Smooth muscle cell (in vitro differentiated cells): ENCODE measurements around the gene IQSEC2. TPM values are rescaled to one million over a fixed set of nuclear protein-coding genes. Genes with fewer than 3 reads are reported as not detected.
A peak's percentile ranks its signal among the peaks of the same experiment; 100 is the strongest.

Source experiments
- DNase-seq: peaks from one replicate; lab custom pipeline; 2025; ENCODE audit not compliant: unreplicated experiment; lab: John Stamatoyannopoulos, UW
- H2AFZ ChIP-seq: fragments of 200-600 bp; sonication (generic); 2 replicates; pipeline ENCODE4 v1.6.0; 2016; ENCODE audit warnings: antibody characterized with exemption, low read depth, mild to moderate bottlenecking
- H3F3A ChIP-seq: fragments of 200-600 bp; sonication (generic); 2 replicates; pipeline ENCODE4 v1.6.0; 2017; ENCODE audit warnings: antibody characterized with exemption, low read depth
- H3K27ac ChIP-seq: fragments of 200-600 bp; sonication (generic); 2 replicates; pipeline ENCODE4 v1.5.1; 2016; ENCODE audit warnings: low read depth, mild to moderate bottlenecking
- H3K27me3 ChIP-seq: fragments of 200-600 bp; sonication (generic); 2 replicates; pipeline ENCODE4 v1.6.1; 2016; ENCODE audit warnings: low read depth, mild to moderate bottlenecking
- H3K36me3 ChIP-seq: fragments of 200-600 bp; sonication (generic); 2 replicates; pipeline ENCODE4 v1.5.1; 2016; ENCODE audit warnings: low read depth
- H3K4me1 ChIP-seq: fragments of 200-600 bp; sonication (generic); 2 replicates; pipeline ENCODE4 v1.5.1; 2016; ENCODE audit warnings: low read depth
- H3K4me2 ChIP-seq: fragments of 200-600 bp; sonication (generic); 2 replicates; pipeline ENCODE4 v1.6.0; 2016; ENCODE audit warnings: mild to moderate bottlenecking
- H3K4me3 ChIP-seq: fragments of 200-600 bp; sonication (generic); 2 replicates; pipeline ENCODE4 v1.5.1; 2016; ENCODE audit warnings: mild to moderate bottlenecking
- H3K79me2 ChIP-seq: fragments of 200-600 bp; sonication (generic); 2 replicates; pipeline ENCODE4 v1.6.0; 2016; ENCODE audit warnings: low read depth, mild to moderate bottlenecking
- H3K9ac ChIP-seq: fragments of 200-600 bp; sonication (generic); 2 replicates; pipeline ENCODE4 v1.6.0; 2016; ENCODE audit warnings: low read depth
- H3K9me3 ChIP-seq: fragments of 200-600 bp; sonication (generic); replicated peaks from 2 replicates; pipeline ENCODE4 v1.5.1; 2016; ENCODE audit warnings: low read depth
- H4K20me1 ChIP-seq: fragments of 200-600 bp; sonication (generic); 2 replicates; pipeline ENCODE4 v1.6.0; 2016; ENCODE audit warnings: low read depth
- CTCF ChIP-seq: fragments of 200-600 bp; sonication (generic); IDR thresholded peaks from 2 replicates; pipeline ENCODE4 v1.5.1; 2017; ENCODE audit warnings: borderline replicate concordance, mild to moderate bottlenecking, antibody characterized with exemption; ENCODE audit not compliant: insufficient read depth, poor library complexity, severe bottlenecking
- WGBS: methylation state at CpG from one replicate; pipeline ENCODE4 v1.1.7; 2016; ENCODE audit warnings: low lambda C conversion rate; 5-methylcytosine and 5-hydroxymethylcytosine counted together
- polyA plus RNA-seq: library from polyadenylated mRNA; unstranded; fragments of >200 nt; fragmentation: Nextera tagmentation; extraction: Ambion mirVana; gene quantifications from 2 replicates; pipeline ENCODE4 v1.2.1, GENCODE V29; 2016
- total RNA-seq: library from RNA; depleted of rRNA; stranded (reverse); fragments of >200 nt; gene quantifications from 2 replicates; pipeline ENCODE4 v1.2.3, GENCODE V29; 2014

Gene IQSEC2
- 3.8 and 6.9 TPM in 2 replicates for total RNA-seq
- 4.2 and 5.2 TPM in 2 replicates for polyA plus RNA-seq

- peak; percentile 24 for DNase-seq
- peak within 1 kb of the TSS; percentile 43 for H3K27ac ChIP-seq
- no peak for TF ChIP-seq CTCF
- H3K4me3 ChIP-seq, result peak within 1 kb of the TSS; percentile 32
- 31% methylated on average over 8 of the region's 9 CpGs for WGBS
- no peaks in the 10 kb centered on the region for H3K27me3 ChIP-seq
- no peaks in the 10 kb centered on the region for H4K20me1 ChIP-seq
- H3K9me3 ChIP-seq, result no peaks in the 10 kb centered on the region
- H2AFZ ChIP-seq, result no peak within 1 kb of the TSS
- no peaks in the 10 kb centered on the region for H3F3A ChIP-seq
- H3K4me2 ChIP-seq, result peak within 1 kb of the TSS; percentile 82
- no peaks in the 10 kb centered on the region for H3K4me1 ChIP-seq
- H3K79me2 ChIP-seq, result no peaks in the 10 kb centered on the region
- no peak within 1 kb of the TSS for H3K9ac ChIP-seq
- no peaks in the 10 kb centered on the region for H3K36me3 ChIP-seq
Observed at GRCh38 chrX:53281321-53281822, at the start of gene IQSEC2. TSS of gene IQSEC2 (minus strand) at chrX:53281584.

GRCh38 chrX:53330331-53330730 is 48.9 kb upstream of the IQSEC2 start:
- Histone ChIP-seq H2AFZ (no peak overlapping the region), H3K4me3 (no peak overlapping the region), H3K79me2 (no peaks in the 10 kb centered on the region), H3K36me3 (no peaks in the 10 kb centered on the region), H3F3A (no peaks in the 10 kb centered on the region), H3K4me1 (no peaks in the 10 kb centered on the region), H3K9ac (no peak overlapping the region), H4K20me1 (no peaks in the 10 kb centered on the region), H3K9me3 (no peaks in the 10 kb centered on the region), H3K4me2 (no peak overlapping the region), H3K27me3 (no peaks in the 10 kb centered on the region), H3K27ac (no peak overlapping the region)
- 88% methylated on average over 10 of the region's 10 CpGs for WGBS
- DNase-seq, result no peak
- TF ChIP-seq CTCF, result no peak

- WGBS, result 65% methylated on average over 1 of the region's 1 CpG
- Histone ChIP-seq H3K4me3 (no peak overlapping the region), H4K20me1 (no peaks in the 10 kb centered on the region), H3F3A (no peaks in the 10 kb centered on the region), H3K9ac (no peak overlapping the region), H3K27ac (no peak overlapping the region), H3K9me3 (no peaks in the 10 kb centered on the region), H3K79me2 (no peaks in the 10 kb centered on the region), H2AFZ (no peak overlapping the region), H3K4me2 (no peak overlapping the region), H3K27me3 (peaks cover 29% of the 10 kb centered on the region), H3K36me3 (no peaks in the 10 kb centered on the region), H3K4me1 (no peaks in the 10 kb centered on the region)
- no peak for DNase-seq
- no peak for TF ChIP-seq CTCF
Observed at GRCh38 chrX:53324803-53325202, 43.4 kb upstream of the IQSEC2 start.

GRCh38 chrX:53324085-53324484 is 42.7 kb upstream of the IQSEC2 start:
- H3K36me3 ChIP-seq, result no peaks in the 10 kb centered on the region
- peaks cover 36% of the 10 kb centered on the region for H3K27me3 ChIP-seq
- H3K4me2 ChIP-seq, result no peak overlapping the region
- H3K4me1 ChIP-seq, result no peaks in the 10 kb centered on the region
- WGBS, result 79% methylated on average over 2 of the region's 2 CpGs
- no peak overlapping the region for H2AFZ ChIP-seq
- TF ChIP-seq CTCF, result no peak
- H3K27ac ChIP-seq, result no peak overlapping the region
- no peak overlapping the region for H3K9ac ChIP-seq
- DNase-seq, result no peak
- no peaks in the 10 kb centered on the region for H3F3A ChIP-seq
- H3K79me2 ChIP-seq, result no peaks in the 10 kb centered on the region
- H4K20me1 ChIP-seq, result no peaks in the 10 kb centered on the region
- no peaks in the 10 kb centered on the region for H3K9me3 ChIP-seq
- no peak overlapping the region for H3K4me3 ChIP-seq
